Measurements from ENCODE around the gene TTC3.

DNA sequence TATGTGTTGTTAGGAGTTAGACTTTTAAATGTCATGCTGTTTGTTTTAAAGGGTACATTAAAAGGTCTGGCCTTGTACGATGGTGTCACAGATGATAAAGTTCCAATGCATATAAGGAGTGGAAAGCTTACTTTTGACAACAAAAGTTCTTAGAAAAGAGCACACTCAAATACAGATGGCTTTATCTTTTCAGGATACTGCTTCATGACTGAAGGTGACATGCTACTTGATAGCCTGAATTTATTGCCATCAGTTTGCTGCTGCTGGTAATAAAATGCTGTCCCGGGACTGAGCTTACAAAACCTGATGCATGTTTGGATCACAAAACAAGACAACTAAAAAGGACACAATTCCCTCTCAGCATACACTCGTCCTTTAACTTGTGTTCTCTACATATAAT is 84.9 kb downstream of the TTC3 start:
- TF ChIP-seq POLR2AphosphoS5 (IDR thresholded peaks at IDR 0.05; ENCODE audit: borderline replicate concordance, low read depth, low read length) (no peak), EZH2 (IDR thresholded peaks at IDR 0.05) (no peak)
